Neutrophil (primary cell): Measurements from ENCODE around the gene TICAM1.
"Not testable (repeated sequence)": the region's sequence is repeated elsewhere in the genome, so short reads cannot be mapped to it uniquely, and the experiment has no call there.

ENCODE experiments used
- H3K27ac ChIP-seq: fragments of 200-600 bp; sonication (generic); 2 replicates; pipeline ENCODE4 v1.5.1; 2016; ENCODE audit warnings: mild to moderate bottlenecking, moderate library complexity
- H3K27me3 ChIP-seq: fragments of 200-600 bp; sonication (generic); 2 replicates; pipeline ENCODE4 v1.6.0; 2016; ENCODE audit warnings: mild to moderate bottlenecking
- H3K36me3 ChIP-seq: fragments of 200-600 bp; sonication (generic); 2 replicates; pipeline ENCODE4 v1.5.1; 2017
- H3K4me1 ChIP-seq, 2 experiments: fragments of 200-600 bp in 1 of 2; sonication (generic) in 1 of 2; 1 replicate in 1 of 2; 2 replicates in 1 of 2; pipeline versions ENCODE4 v1.5.1 to v1.6.1; 2013 to 2016; ENCODE audit warnings: low read depth in 1 of 2, low read length in 1 of 2, mild to moderate bottlenecking in 1 of 2, moderate library complexity in 1 of 2; ENCODE audit not compliant: control insufficient read depth in 1 of 2, insufficient read depth in 1 of 2
- H3K4me3 ChIP-seq, 2 experiments: fragments of 200-600 bp in 1 of 2; sonication (generic) in 1 of 2; 1 replicate in 1 of 2; 2 replicates in 1 of 2; pipeline ENCODE4 v1.5.1; 2013 to 2016; ENCODE audit warnings: low read depth in 1 of 2, low read length in 1 of 2, mild to moderate bottlenecking in 1 of 2, moderate library complexity in 1 of 2
- H3K9me3 ChIP-seq: fragments of 200-600 bp; sonication (generic); 2 replicates; pipeline ENCODE4 v1.5.1; 2016
- TF ChIP-seq, protein P1 (sequence below): fragments of 200-600 bp; sonication (generic); IDR thresholded peaks from 2 replicates; pipeline ENCODE4 v1.5.1; 2016; ENCODE audit warnings: antibody characterized with exemption

Gene TICAM1

DNA sequence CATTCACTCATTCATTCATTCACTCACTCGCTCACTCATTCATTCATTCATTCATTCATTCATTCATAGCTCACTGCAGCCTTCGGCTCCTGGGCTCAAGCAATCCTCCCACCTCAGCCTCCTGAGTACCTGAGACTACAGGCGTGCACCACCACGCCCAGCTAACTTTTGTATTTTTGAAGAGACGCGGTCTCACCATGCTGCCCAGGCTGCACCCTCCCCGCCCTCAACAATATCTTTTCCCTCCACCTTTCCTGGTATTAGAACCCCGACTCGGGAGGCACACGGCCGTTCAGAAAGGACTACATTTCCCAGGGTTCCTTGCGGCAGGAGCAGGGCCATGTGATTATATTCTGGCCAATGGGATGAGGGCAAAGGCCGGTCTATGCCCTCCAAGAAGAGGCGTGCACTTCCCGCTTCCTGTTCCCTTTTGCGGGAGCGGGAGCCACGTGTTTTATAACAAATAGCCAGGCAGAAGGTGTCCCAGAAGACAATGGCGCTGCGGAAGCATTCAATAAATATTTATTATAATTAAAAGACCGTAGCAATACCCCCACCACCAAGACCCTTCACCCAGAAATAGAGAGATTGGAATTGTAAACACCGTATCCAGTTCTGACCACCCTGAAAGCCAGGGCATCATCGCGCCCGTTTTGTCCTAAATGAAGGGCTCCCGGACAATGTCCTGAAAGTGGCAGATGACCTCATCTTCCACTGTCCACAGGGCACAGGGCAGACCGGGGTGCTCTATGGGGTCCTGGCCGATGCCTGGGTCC lies 15.9 kb downstream of the TICAM1 start:
- Histone ChIP-seq H3K36me3 (peaks cover 36% of the 10 kb centered on the region), H3K4me1 (peaks cover 10 to 12% of the 10 kb centered on the region in 2 experiments), H3K27ac (no peak overlapping the region), H3K27me3 (no peaks in the 10 kb centered on the region), H3K4me3 (no peak overlapping the region), H3K9me3 (no peaks in the 10 kb centered on the region)
- TF ChIP-seq, protein P1, sequence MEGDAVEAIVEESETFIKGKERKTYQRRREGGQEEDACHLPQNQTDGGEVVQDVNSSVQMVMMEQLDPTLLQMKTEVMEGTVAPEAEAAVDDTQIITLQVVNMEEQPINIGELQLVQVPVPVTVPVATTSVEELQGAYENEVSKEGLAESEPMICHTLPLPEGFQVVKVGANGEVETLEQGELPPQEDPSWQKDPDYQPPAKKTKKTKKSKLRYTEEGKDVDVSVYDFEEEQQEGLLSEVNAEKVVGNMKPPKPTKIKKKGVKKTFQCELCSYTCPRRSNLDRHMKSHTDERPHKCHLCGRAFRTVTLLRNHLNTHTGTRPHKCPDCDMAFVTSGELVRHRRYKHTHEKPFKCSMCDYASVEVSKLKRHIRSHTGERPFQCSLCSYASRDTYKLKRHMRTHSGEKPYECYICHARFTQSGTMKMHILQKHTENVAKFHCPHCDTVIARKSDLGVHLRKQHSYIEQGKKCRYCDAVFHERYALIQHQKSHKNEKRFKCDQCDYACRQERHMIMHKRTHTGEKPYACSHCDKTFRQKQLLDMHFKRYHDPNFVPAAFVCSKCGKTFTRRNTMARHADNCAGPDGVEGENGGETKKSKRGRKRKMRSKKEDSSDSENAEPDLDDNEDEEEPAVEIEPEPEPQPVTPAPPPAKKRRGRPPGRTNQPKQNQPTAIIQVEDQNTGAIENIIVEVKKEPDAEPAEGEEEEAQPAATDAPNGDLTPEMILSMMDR: no peak

- peaks cover 35% of the 10 kb centered on the region for H3K36me3 ChIP-seq
- TF ChIP-seq, protein P1: no peak
- H3K4me1 ChIP-seq: peaks cover 11 to 14% of the 10 kb centered on the region in 2 experiments
- H3K27me3 ChIP-seq: no peaks in the 10 kb centered on the region
- H3K4me3 ChIP-seq: no peak overlapping the region
- no peaks in the 10 kb centered on the region for H3K9me3 ChIP-seq
- no peak overlapping the region for H3K27ac ChIP-seq
Measured at GRCh38 chr19:4814625-4815425, 16.7 kb downstream of the TICAM1 start.

DNA sequence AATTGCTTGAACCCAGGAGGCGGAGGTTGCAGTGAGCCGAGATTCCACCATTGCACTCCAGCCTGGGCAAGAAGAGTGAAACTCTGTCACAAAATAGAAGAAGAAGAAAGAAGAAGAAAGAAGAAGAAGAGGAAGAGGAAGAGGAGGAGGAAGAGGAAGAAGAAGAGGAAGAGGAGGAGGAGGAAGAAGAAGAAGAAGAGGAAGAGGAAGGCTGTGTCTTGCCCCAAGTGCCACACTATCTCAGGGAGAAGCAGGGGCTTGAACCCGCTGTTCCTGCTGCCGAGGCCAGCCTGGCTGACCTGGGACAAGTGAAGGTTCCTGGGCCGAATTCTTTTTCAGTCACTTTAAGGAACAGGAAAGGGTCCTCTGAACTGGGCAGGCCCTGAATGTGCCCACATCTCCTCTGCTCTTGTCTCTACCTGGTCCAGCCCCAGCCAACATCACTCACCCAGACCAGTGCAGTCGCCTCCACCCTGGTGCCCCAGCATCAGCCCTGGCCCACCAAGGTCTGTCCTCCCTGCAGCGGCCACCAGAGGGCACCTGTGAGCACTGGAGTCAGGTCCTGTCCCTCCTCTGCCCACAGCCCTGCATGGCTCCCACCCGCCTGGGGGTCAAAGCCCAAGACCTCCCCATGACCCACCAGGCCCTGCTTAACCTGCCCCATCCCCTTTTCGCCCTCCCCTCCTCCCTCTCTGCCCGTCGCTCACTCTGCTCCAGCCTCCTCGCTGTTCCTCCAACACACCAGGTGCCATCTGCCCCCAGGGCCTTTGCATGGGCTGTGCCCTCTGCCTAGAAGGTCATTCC lies 20.0 kb downstream of the TICAM1 start:
- Histone ChIP-seq H3K4me1 (peaks cover 39 to 45% of the 10 kb centered on the region in 2 experiments), H3K27ac (peak overlapping the region; percentile 75), H3K4me3 (no peak overlapping the region), H3K27me3 (no peaks in the 10 kb centered on the region), H3K36me3 (peaks cover 4% of the 10 kb centered on the region), H3K9me3 (no peaks in the 10 kb centered on the region)
- TF ChIP-seq, protein P1: peak; percentile 73

GRCh38 chr19:4807188-4807587 lies 24.3 kb downstream of the TICAM1 start:
- Histone ChIP-seq H3K9me3 (no peaks in the 10 kb centered on the region), H3K4me1 (peaks cover 30 to 41% of the 10 kb centered on the region in 2 experiments), H3K27ac (peak overlapping the region; percentile 65), H3K4me3 (peak overlapping the region in 1 of 2 experiments; percentile 18), H3K27me3 (no peaks in the 10 kb centered on the region), H3K36me3 (no peaks in the 10 kb centered on the region)
- TF ChIP-seq, protein P1: no peak

DNA sequence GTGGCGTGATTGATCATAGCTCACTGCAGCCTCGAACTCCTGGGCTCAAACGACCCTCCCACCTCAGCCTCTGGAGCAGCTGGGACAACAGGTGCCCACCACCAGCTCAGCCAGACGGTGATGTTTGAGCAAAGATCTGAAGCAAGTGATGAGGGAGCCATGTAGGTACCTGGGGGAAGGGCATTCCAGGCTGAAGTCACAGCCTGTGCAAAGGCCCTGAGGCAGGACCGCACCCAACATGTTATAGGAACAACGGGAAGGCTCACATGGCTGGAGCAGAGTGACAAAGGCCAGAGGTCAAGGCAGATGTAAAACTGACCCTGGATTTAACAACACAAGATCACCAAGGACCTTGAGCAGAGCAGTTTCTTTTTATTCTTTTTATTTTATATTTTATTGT lies 25.1 kb downstream of the TICAM1 start:
- Histone ChIP-seq H3K4me1 (peaks cover 30 to 41% of the 10 kb centered on the region in 2 experiments), H3K27me3 (no peaks in the 10 kb centered on the region), H3K9me3 (no peaks in the 10 kb centered on the region), H3K27ac (no peak overlapping the region), H3K4me3 (no peak overlapping the region), H3K36me3 (no peaks in the 10 kb centered on the region)
- TF ChIP-seq, protein P1: no peak

- H3K27me3 ChIP-seq, H3K9me3 ChIP-seq, H3K27ac ChIP-seq, H3K36me3 ChIP-seq, H3K4me3 ChIP-seq: not testable (repeated sequence)
- H3K4me1 ChIP-seq: peaks cover 30 to 38% of the 10 kb centered on the region in 2 experiments
Measured at GRCh38 chr19:4805140-4805539, 26.4 kb downstream of the TICAM1 start.
